HEK293 (cell line): Measurements from ENCODE around the gene TTLL1.
"Not testable (repeated sequence)": the region's sequence is repeated elsewhere in the genome, so short reads cannot be mapped to it uniquely, and the experiment has no call there.

Experiments used
- CTCF ChIA-PET: fragments of 350-600 bp; formaldehyde crosslinking; extraction: SDS; loops from one replicate; lab custom pipeline; 2021; ENCODE audit warnings: antibody characterized with exemption; lab: Yijun Ruan, JAX
- POLR2A ChIA-PET: fragments of 300-600 bp; formaldehyde crosslinking; extraction: SDS; loops from one replicate; lab custom pipeline; 2020; ENCODE audit warnings: antibody characterized with exemption, inconsistent platforms; lab: Yijun Ruan, JAX
- H3K27ac ChIP-seq: fragments of 200-500 bp; sonication (Bioruptor generic); 2 replicates; pipeline ENCODE4 v1.5.1; 2014; ENCODE audit warnings: low read depth, low read length, control low read depth, inconsistent platforms; ENCODE audit errors: extremely low read depth
- H3K36me3 ChIP-seq, 2 experiments: fragments of 200-500 bp in 1 of 2; sonication (Bioruptor generic) in 1 of 2; 1 replicate in 1 of 2; 2 replicates in 1 of 2; pipeline ENCODE4 v1.5.1; 2014 to 2017; ENCODE audit warnings: inconsistent platforms in 2 of 2, low read length in 2 of 2; ENCODE audit not compliant: control insufficient read depth in 2 of 2, insufficient read depth in 1 of 2
- H3K4me1 ChIP-seq: fragments of 200-500 bp; sonication (Bioruptor generic); 2 replicates; pipeline ENCODE4 v1.5.1; 2014; ENCODE audit warnings: mild to moderate bottlenecking, low read length, inconsistent platforms; ENCODE audit not compliant: control insufficient read depth, insufficient read depth
- H3K4me3 ChIP-seq: 2 replicates; pipeline ENCODE4 v1.5.1; 2011; ENCODE audit warnings: low read depth, mild to moderate bottlenecking, control low read depth, low read length, moderate library complexity
- H3K9me3 ChIP-seq: fragments of 200-500 bp; sonication (Bioruptor generic); 2 replicates; pipeline ENCODE4 v1.5.1; 2014; ENCODE audit warnings: low read depth, low read length, inconsistent platforms; ENCODE audit not compliant: control insufficient read depth, insufficient read depth
- HOXD13 ChIP-seq: sonication (generic); formaldehyde crosslinking; IDR thresholded peaks from 2 replicates; pipeline ENCODE4 v1.8.0; 2022; ENCODE audit warnings: missing genetic modification reagents, borderline replicate concordance
- KLF10 ChIP-seq: fragments of 450-650 bp; IDR thresholded peaks from 2 replicates; pipeline ENCODE4 v1.5.1; 2018; ENCODE audit warnings: missing biosample characterization, mild to moderate bottlenecking, missing genetic modification characterization
- KLF17 ChIP-seq: fragments of 450-650 bp; formaldehyde crosslinking; IDR thresholded peaks from 2 replicates; pipeline ENCODE4 v1.5.1; 2016; ENCODE audit warnings: missing biosample characterization, missing genetic modification characterization
- KLF8 ChIP-seq: fragments of 450-650 bp; formaldehyde crosslinking; IDR thresholded peaks from 2 replicates; pipeline ENCODE4 v1.5.1; 2016; ENCODE audit warnings: missing biosample characterization, missing genetic modification characterization
- OSR2 ChIP-seq: fragments of 450-650 bp; formaldehyde crosslinking; IDR thresholded peaks from 2 replicates; pipeline ENCODE4 v1.5.1; 2016; ENCODE audit warnings: missing biosample characterization, missing genetic modification characterization
- SP7 ChIP-seq: fragments of 450-650 bp; formaldehyde crosslinking; IDR thresholded peaks from 2 replicates; pipeline ENCODE4 v1.5.1; 2016; ENCODE audit warnings: missing biosample characterization, missing genetic modification characterization
- TCF7L2 ChIP-seq: IDR thresholded peaks from 2 replicates; pipeline ENCODE4 v1.6.1; 2011; ENCODE audit warnings: low read depth, mild to moderate bottlenecking, inconsistent platforms, low read length, moderate library complexity, borderline replicate concordance
- WT1 ChIP-seq: fragments of 450-650 bp; formaldehyde crosslinking; IDR thresholded peaks from 2 replicates; pipeline ENCODE4 v1.5.1; 2016; ENCODE audit warnings: missing biosample characterization, missing genetic modification characterization
- ZEB2 ChIP-seq: fragments of 450-650 bp; formaldehyde crosslinking; IDR thresholded peaks from 2 replicates; pipeline ENCODE4 v1.5.1; 2016; ENCODE audit warnings: missing biosample characterization, missing genetic modification characterization
- ZFP69B ChIP-seq: fragments of 450-650 bp; formaldehyde crosslinking; IDR thresholded peaks from 2 replicates; pipeline ENCODE4 v1.5.1; 2016; ENCODE audit warnings: missing biosample characterization, missing genetic modification characterization
- ZNF155 ChIP-seq: fragments of 450-650 bp; formaldehyde crosslinking; IDR thresholded peaks from 2 replicates; pipeline ENCODE4 v1.5.1; 2016; ENCODE audit warnings: missing biosample characterization, missing genetic modification characterization
- ZNF16 ChIP-seq: fragments of 450-650 bp; formaldehyde crosslinking; IDR thresholded peaks from 2 replicates; pipeline ENCODE4 v1.5.1; 2016; ENCODE audit warnings: low read depth, missing biosample characterization, missing genetic modification characterization
- ZNF175 ChIP-seq: fragments of 450-650 bp; formaldehyde crosslinking; IDR thresholded peaks from 2 replicates; pipeline ENCODE4 v1.5.1; 2016; ENCODE audit warnings: missing biosample characterization, missing genetic modification characterization
- ZNF366 ChIP-seq: fragments of 450-650 bp; formaldehyde crosslinking; conservative IDR thresholded peaks from 2 replicates; pipeline ENCODE4 v1.5.1; 2016; ENCODE audit warnings: missing biosample characterization, missing genetic modification characterization
- ZNF394 ChIP-seq: fragments of 450-650 bp; formaldehyde crosslinking; IDR thresholded peaks from 2 replicates; pipeline ENCODE4 v1.5.1; 2016; ENCODE audit warnings: missing biosample characterization, missing genetic modification characterization, mild to moderate bottlenecking, moderate library complexity, borderline replicate concordance
- ZNF596 ChIP-seq: fragments of 450-650 bp; IDR thresholded peaks from 2 replicates; pipeline ENCODE4 v1.5.0; 2018; ENCODE audit warnings: missing biosample characterization, mild to moderate bottlenecking, missing genetic modification characterization, moderate library complexity
- ZNF629 ChIP-seq: fragments of 450-650 bp; formaldehyde crosslinking; IDR thresholded peaks from 2 replicates; pipeline ENCODE4 v1.5.1; 2017; ENCODE audit warnings: missing biosample characterization, missing genetic modification characterization
- ZNF664 ChIP-seq: fragments of 450-650 bp; formaldehyde crosslinking; IDR thresholded peaks from 2 replicates; pipeline ENCODE4 v1.5.1; 2016; ENCODE audit warnings: missing biosample characterization, missing genetic modification characterization
- TF ChIP-seq, protein P1 (sequence below): fragments of 450-650 bp; formaldehyde crosslinking; IDR thresholded peaks from 2 replicates; pipeline ENCODE4 v1.5.1; 2016; ENCODE audit warnings: missing biosample characterization, missing genetic modification characterization
- TF ChIP-seq, protein P2 (sequence below): fragments of 450-650 bp; formaldehyde crosslinking; IDR thresholded peaks from 2 replicates; pipeline ENCODE4 v1.5.1; 2016; ENCODE audit warnings: missing biosample characterization, missing genetic modification characterization

The TTLL1 gene

DNA sequence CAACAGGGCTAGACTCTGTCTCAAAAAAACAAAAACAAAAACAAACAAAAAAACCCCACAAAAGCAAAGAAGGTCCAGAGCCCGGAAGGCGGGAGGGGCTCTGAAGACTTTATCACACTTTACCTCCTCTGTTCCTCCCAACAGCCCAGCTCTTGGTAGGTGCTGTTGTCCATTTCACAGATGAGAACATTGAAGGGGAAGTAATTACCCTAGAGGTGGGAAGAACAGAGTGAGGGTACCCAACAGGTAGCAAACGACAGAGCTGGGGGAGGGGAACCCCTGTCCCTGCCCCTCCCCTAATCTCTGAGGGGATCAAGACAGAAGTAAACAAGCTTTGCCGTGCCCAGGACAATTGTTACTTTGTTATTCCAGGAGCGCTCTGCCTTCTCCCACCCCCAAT, 20.3 kb upstream of the TTLL1 start (continued):
- TF ChIP-seq HOXD13 (CRISPR knock-in tag) = no peak
- no peak for TF ChIP-seq ZNF175 (tag by site-specific recombination)
- no peak for TF ChIP-seq ZNF596
- no peak for TF ChIP-seq ZNF155

DNA sequence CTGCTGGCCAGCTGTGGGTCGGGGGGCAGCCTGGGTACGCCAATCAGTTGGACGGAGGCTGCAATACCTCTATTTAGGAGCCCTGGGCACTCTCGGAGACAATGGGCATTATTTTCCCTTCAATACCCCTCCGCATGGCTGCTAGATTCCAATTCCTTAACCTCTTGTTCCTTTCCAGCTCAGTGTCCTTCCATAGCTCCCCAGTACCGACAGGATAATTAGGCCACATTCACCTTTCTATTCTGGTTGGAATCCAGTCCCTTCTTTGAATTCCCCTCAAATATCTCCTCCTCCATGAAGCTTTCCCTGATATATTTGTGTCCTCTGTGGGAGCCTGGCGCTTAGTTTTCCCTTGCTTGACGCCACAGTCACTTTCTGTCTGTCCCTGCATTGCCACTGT, 17.1 kb upstream of the TTLL1 start:
- Histone ChIP-seq H3K36me3 (no peaks in the 10 kb centered on the region), H3K4me1 (peaks cover 3% of the 10 kb centered on the region; the same call in 1 of the 2 replicates), H3K4me3 (no peak overlapping the region), H3K9me3 (no peaks in the 10 kb centered on the region), H3K27ac (no peak overlapping the region)
- CTCF ChIA-PET = interaction anchor here (0.8 kb wide), 1 partner anchor 10 kb away, joined by 4 read pairs; no protein-coding TSS in a partner anchor
- POLR2A ChIA-PET = no interaction called here
- TF ChIP-seq ZNF16 (tag by site-specific recombination) = peak; percentile 56; the same call in 1 of the 2 replicates
- TF ChIP-seq, protein P1, sequence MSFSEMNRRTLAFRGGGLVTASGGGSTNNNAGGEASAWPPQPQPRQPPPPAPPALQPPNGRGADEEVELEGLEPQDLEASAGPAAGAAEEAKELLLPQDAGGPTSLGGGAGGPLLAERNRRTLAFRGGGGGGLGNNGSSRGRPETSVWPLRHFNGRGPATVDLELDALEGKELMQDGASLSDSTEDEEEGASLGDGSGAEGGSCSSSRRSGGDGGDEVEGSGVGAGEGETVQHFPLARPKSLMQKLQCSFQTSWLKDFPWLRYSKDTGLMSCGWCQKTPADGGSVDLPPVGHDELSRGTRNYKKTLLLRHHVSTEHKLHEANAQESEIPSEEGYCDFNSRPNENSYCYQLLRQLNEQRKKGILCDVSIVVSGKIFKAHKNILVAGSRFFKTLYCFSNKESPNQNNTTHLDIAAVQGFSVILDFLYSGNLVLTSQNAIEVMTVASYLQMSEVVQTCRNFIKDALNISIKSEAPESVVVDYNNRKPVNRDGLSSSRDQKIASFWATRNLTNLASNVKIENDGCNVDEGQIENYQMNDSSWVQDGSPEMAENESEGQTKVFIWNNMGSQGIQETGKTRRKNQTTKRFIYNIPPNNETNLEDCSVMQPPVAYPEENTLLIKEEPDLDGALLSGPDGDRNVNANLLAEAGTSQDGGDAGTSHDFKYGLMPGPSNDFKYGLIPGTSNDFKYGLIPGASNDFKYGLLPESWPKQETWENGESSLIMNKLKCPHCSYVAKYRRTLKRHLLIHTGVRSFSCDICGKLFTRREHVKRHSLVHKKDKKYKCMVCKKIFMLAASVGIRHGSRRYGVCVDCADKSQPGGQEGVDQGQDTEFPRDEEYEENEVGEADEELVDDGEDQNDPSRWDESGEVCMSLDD = no peak
- TF ChIP-seq, all 188 proteins: peak for 1

GRCh38 chr22:43104950-43105349, 15.8 kb upstream of the TTLL1 start:
- POLR2A ChIA-PET = interaction anchor here (0.9 kb wide), 1 partner anchor 22 kb away, joined by 3 read pairs; no protein-coding TSS in a partner anchor
- H3K4me1 ChIP-seq, H3K36me3 ChIP-seq, H3K4me3 ChIP-seq, H3K9me3 ChIP-seq, H3K27ac ChIP-seq: not testable (repeated sequence)
- peak; percentile 95 for TF ChIP-seq ZNF664 (tag by site-specific recombination)
- CTCF ChIA-PET = interaction anchor here (0.6 to 0.9 kb wide), 2 partner anchors 19 to 44 kb away, joined by 3 to 4 read pairs; no protein-coding TSS in a partner anchor

- CTCF ChIA-PET = interaction anchor here (0.6 kb wide), 2 partner anchors 16 to 20 kb away, joined by 3 read pairs; no protein-coding TSS in a partner anchor
- H3K4me3 ChIP-seq, POLR2A ChIA-PET, H3K4me1 ChIP-seq, H3K36me3 ChIP-seq, H3K9me3 ChIP-seq, H3K27ac ChIP-seq: not testable (repeated sequence)
- 0 out of 2 replicates have a peak, but pooled peaks have one; percentile 22 for TF ChIP-seq ZNF366 (tag by site-specific recombination)
- TF ChIP-seq SP7 (tag by site-specific recombination) = 0 out of 2 replicates have a peak, but pooled peaks have one; percentile 48
- 0 out of 2 replicates have a peak, but pooled peaks have one; percentile 33 for TF ChIP-seq KLF10 (tag by site-specific recombination)
- TF ChIP-seq WT1 = peak; percentile 47
- TF ChIP-seq ZNF629 (tag by site-specific recombination) = 0 out of 2 replicates have a peak, but pooled peaks have one; percentile 40
- 0 out of 2 replicates have a peak, but pooled peaks have one; percentile 32 for TF ChIP-seq OSR2
- TF ChIP-seq, protein P2, sequence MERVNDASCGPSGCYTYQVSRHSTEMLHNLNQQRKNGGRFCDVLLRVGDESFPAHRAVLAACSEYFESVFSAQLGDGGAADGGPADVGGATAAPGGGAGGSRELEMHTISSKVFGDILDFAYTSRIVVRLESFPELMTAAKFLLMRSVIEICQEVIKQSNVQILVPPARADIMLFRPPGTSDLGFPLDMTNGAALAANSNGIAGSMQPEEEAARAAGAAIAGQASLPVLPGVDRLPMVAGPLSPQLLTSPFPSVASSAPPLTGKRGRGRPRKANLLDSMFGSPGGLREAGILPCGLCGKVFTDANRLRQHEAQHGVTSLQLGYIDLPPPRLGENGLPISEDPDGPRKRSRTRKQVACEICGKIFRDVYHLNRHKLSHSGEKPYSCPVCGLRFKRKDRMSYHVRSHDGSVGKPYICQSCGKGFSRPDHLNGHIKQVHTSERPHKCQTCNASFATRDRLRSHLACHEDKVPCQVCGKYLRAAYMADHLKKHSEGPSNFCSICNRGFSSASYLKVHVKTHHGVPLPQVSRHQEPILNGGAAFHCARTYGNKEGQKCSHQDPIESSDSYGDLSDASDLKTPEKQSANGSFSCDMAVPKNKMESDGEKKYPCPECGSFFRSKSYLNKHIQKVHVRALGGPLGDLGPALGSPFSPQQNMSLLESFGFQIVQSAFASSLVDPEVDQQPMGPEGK (tag by site-specific recombination) = 0 out of 2 replicates have a peak, but pooled peaks have one; percentile 43
- 0 out of 2 replicates have a peak, but pooled peaks have one; percentile 20 for TF ChIP-seq ZNF394 (tag by site-specific recombination)
- TF ChIP-seq KLF8 (tag by site-specific recombination) = 0 out of 2 replicates have a peak, but pooled peaks have one; percentile 16
- TF ChIP-seq ZFP69B (tag by site-specific recombination) = 0 out of 2 replicates have a peak, but pooled peaks have one; percentile 48
- TF ChIP-seq ZEB2 (tag by site-specific recombination) = 0 out of 2 replicates have a peak, but pooled peaks have one; percentile 30
- TF ChIP-seq TCF7L2 = peak; percentile 95
- TF ChIP-seq KLF17 (tag by site-specific recombination) = peak; percentile 32; the same call in 1 of the 2 replicates
Measured at GRCh38 chr22:43104056-43104625, 14.9 kb upstream of the TTLL1 start.
